DMS153 treated with DMSO at 0.1 percent for 48 hours (cell line): Measurements from ENCODE around the gene TCEAL3.
"Not testable (repeated sequence)": the region's sequence is repeated elsewhere in the genome, so short reads cannot be mapped to it uniquely, and the experiment has no call there.

Source experiments
- DNase-seq: peaks from one replicate; lab custom pipeline; 2025; ENCODE audit not compliant: unreplicated experiment; lab: John Stamatoyannopoulos, UW

Gene TCEAL3

GRCh38 chrX:103624111-103624510 is 16.3 kb downstream of the TCEAL3 start:
- DNase-seq, result no peak

DNA sequence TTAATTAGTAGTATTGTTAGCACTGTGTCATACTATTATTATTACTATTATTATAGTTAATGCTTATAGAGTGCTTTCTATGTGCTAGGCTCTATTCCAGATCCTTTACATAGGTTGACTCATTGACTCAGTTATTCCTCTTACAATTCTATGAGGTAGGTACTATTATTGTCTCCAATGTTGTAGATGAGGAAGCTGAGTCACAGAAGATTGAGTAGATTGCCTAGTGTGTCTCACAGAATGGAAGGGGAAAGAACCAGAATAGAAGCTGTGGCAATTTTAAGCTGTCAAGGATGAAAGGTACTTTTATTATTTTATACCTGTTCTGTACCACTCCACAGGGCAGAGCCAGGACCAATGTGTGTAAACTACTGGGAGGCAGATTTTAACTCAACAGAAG is 19.1 kb downstream of the TCEAL3 start:
- DNase-seq, result no peak

- DNase-seq, result no peak
Measured at GRCh38 chrX:103628386-103629317, 20.9 kb downstream of the TCEAL3 start, which contains the start of gene TCEAL1. TSS of gene TCEAL1 (plus strand) at chrX:103628975. CDS start at chrX:103629917, 942 bp downstream.

GRCh38 chrX:103629318-103630170 is 21.8 kb downstream of the TCEAL3 start:
- no peak for DNase-seq

DNA sequence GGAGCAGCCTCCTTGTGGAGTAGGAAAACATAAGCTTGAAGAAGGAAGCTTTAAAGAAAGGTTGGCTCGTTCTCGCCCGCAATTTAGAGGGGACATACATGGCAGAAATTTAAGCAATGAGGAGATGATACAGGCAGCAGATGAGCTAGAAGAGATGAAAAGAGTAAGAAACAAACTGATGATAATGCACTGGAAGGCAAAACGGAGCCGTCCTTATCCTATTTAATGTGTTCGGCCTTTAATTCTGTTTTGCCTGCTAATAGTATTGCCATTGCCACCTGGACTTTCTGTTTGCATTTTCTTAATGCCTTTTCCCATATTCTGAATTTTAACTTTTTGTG is 22.4 kb downstream of the TCEAL3 start:
- DNase-seq, result no peak

DNA sequence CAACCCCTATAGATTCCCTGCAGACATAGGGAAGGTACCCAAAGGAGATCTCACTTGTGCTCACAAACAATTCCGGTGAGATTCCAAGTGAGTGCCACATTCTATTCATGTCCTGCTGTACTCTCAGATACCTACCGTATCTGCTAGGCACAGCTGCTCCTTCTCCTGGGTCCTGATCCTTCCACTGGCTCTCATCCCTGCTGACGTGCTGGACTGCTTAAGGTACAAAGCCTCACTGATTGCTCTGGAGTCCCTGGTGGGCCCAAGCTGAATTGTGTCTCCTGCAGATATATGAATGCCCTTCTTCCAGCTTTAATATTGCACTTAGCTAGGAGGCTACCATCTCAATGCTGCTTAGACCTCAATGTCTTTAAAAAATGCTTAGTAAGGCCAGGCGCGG is 23.4 kb downstream of the TCEAL3 start:
- DNase-seq, result no peak

GRCh38 chrX:103635436-103635835 is 27.7 kb downstream of the TCEAL3 start:
- DNase-seq, result no peak

DNA sequence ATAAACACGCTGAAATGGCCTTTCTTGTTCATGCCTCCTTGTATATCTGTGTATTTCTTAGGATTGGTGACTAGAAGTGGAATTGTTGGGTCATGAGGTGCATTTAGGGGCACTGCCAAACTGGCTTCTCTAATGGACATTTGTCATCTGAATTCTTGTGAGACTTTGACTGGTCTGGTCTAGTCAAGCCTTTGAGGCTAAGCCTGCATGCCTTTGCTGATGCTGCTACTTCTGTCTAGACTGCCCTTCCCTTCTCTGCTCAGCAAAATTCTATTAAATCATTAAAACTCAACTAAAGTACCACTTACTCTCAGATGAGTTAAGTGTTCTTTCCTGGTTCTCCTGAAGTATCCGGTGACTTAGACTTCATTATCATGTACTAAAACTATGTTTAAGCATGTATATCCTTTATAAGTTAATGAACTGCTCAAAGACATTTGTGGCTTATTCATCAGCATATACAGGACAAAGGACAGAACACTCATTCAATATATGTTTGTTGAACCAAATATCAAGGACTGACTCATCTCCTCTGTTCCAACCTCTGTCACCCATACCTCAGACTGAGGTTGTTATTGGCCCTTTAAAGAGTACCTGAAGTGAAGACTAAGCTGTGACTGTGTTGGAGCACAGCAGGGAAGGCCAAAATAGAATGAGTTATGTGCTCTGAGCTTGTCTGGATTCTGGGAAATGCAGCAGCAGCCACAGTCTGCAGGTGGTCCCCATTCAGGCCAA is 30.0 kb downstream of the TCEAL3 start:
- no peak for DNase-seq

DNA sequence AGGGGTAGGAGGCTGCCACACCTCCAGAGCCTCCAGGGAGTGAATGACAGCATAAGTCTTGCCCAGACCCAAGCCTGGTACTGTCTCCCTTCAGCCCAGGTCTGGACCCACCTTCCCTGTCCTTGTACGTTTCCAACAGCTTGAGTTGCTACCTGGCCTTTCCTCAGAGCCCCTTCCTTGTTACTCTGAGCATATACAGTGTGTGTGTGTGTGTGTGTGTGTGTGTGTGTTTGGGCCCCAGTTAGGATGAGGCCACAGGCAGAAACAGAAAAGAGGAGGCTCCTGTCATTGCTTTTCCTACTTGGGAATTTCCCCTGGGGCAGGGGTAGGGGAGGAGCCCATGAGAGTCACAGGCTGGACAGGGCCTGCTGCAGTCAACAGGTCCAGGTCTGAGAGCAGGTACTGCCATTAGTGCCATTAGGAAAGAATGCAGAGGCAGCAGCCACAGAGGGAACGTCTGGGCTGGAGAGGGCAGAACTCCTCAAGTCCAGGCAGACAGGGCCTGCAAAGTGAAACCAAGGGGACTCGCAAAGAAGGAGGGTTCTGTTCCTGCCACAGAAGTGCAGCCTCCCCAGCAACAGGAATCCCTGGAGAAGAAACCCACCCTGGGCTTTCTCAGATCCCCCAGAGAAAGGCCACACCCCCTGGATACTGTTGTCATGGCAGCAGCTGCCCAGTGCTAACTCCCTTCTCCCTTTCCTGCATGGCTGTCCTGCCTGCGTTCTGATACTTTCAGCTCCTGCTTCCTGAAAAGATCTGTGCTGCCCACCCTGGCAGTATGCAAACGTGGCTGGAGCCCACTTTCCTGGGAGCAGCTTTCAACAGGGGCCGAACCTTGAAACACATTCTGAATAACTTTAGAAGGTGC is 30.9 kb downstream of the TCEAL3 start:
- DNase-seq, result not testable (repeated sequence)

- no peak for DNase-seq
Measured at GRCh38 chrX:103640401-103641155, 32.8 kb downstream of the TCEAL3 start.

- no peak for DNase-seq
Measured at GRCh38 chrX:103644125-103644524, 36.4 kb downstream of the TCEAL3 start.

DNA sequence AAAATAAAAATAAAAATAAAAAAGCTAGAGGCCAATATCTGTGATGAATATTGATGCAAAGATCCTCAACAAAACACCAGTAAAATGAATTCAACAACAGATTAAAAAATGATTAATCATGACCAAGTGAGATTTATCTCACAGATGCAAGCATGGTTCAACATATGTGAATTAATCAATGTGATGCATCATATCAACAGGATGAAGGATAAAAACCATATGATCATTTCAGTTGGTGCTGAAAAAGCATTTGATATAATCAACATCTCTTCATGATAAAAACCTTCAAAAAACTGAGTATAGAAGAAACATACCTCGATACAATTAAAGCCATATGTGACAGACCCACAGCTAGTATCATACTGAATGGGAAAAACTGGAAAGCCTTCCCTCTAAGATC is 39.9 kb downstream of the TCEAL3 start:
- DNase-seq, result no peak

DNA sequence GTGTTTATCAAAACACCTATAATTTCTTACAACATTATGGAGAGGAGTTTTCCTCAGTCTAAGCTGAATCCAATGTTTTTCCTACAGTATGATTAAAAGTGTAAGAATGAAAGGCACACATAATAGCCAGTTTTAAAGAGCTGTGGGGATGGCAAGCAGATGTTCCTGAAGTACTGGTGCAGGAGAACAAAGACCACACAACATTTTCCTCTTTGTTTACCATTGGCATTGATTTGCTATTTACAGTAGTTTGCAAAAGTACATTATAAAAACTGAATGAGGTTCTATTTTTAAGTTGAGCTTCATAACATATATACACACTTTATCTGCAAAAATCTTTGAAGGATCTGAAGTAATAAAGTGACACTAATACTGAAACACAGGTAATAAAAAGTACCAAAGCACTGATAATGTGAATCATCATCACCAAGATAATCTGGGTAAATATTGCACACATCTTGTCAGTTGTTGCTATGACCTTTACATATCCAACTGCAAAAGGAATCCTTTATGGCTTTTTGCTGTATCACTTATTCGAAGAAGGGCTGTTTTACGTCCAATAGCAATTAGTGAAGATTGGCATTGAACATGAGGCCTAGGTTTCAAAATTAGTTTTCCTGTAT is 43.5 kb downstream of the TCEAL3 start:
- no peak for DNase-seq

- DNase-seq, result not testable (repeated sequence)
Measured at GRCh38 chrX:103655230-103656000, 47.7 kb downstream of the TCEAL3 start.

DNA sequence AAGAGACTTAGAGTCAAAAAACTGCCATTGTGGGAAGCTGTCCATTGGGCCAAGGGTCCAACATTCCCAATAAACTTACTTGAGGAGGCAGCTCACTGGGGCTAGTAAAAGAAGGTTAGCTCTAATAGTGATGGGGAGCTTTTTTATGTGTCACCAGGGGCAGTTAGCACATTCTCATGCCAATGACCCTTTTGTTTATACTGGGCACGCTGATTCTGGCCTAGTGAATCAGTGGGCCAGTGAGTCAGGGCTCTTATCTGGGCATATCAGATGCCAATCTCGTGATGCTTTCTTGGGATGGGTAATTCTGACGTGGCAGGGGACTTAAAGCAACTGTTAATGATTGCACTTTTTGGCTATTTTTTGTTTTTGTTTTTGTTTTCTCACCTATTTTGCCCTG is 48.9 kb downstream of the TCEAL3 start:
- DNase-seq, result no peak

- DNase-seq, result not testable (repeated sequence)
Measured at GRCh38 chrX:103657066-103657465, 49.3 kb downstream of the TCEAL3 start.

DNA sequence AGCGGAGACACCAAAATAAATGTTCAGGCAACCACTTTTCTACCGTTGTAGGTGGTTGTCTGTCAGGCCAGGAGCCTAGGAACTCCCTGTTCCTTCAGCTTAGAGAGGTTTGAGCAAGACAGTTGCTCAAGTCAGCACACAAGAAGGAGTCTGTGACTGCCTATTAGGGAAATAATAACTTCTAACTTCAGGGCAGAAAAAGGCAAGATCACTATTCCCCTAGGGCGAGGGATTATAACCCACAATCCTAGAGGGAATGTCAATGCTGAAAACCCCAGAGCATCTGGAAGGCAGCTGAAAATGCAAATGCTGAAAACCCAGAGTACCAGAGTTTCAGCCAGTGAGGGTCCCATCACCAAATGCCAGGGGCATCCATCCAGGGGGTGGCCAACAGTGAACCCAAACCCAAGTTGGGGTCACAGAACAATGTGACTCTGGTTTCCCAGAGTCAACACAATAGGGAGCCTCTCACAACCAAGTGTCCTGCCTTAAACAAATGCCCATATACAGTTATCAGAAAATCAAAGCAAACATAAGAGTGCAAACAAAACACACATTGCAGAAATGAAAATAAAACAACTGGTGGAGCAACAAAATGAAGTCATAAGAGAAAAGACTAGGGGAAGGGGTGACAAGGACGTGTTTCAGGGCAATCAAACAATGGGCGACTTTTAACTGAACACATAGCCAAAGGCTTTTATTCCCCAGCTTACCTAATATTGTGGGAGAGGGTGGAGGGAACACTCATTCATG is 51.1 kb downstream of the TCEAL3 start:
- DNase-seq, result no peak

DNA sequence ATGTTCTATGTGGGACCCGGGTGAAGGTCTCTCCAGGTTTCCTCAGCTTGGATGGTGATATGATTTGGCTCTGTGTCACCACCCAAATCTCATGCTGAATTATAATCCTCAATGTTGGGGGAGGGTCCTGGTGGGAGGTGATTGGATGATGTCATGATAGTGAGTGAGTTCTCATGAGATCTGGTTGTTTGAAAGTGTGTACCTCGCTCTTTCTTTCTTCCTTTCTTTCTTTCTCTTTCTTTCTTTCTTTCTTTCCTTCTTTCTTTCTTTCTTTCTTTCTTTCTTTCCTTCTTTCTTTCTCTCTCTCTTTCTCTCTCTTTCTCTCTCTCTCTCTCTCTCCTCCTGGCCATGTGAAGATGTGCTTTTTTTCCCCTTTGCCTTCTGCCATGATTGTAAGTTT is 51.7 kb downstream of the TCEAL3 start:
- not testable (repeated sequence) for DNase-seq
